GM18508 (cell line): Measurements from ENCODE around the gene MRPS34.

Source experiments
- ATAC-seq: cut with Tn5 transposase; IDR thresholded peaks from one replicate; pipeline ENCODE4 v1.9.1; 2021; ENCODE audit warnings: moderate number of reproducible peaks; ENCODE audit not compliant: insufficient read depth, unreplicated experiment

The MRPS34 gene

GRCh38 chr16:1782408-1783264 is 9.7 kb upstream of the MRPS34 start, which contains the start of the genes NUBP2 and SPSB3:
Gene NUBP2, plus strand, starts transcription at chr16:1782960. Its CDS starts 61 bp downstream, at chr16:1783021.
Gene SPSB3, minus strand, starts transcription at chr16:1782571. Its CDS starts 1,088 bp downstream, at chr16:1781483.
- peak; percentile 78 for ATAC-seq

- no peak for ATAC-seq
Measured at GRCh38 chr16:1781758-1782407, 8.9 kb upstream of the MRPS34 start.

- no peak for ATAC-seq
Measured at GRCh38 chr16:1781254-1781653, 8.3 kb upstream of the MRPS34 start.

GRCh38 chr16:1780677-1781072 is 7.7 kb upstream of the MRPS34 start:
- ATAC-seq: no peak

- ATAC-seq: no peak
Measured at GRCh38 chr16:1779741-1780676, 7.1 kb upstream of the MRPS34 start.

- no peak for ATAC-seq
Measured at GRCh38 chr16:1779234-1779701, 6.3 kb upstream of the MRPS34 start.

GRCh38 chr16:1778200-1779179 is 5.6 kb upstream of the MRPS34 start:
- no peak for ATAC-seq

- no peak for ATAC-seq
Measured at GRCh38 chr16:1777375-1778199, 4.7 kb upstream of the MRPS34 start.

GRCh38 chr16:1776991-1777374 is 4.0 kb upstream of the MRPS34 start:
- ATAC-seq: no peak

GRCh38 chr16:1776672-1776955 is 3.7 kb upstream of the MRPS34 start:
- no peak for ATAC-seq

- ATAC-seq: no peak
Measured at GRCh38 chr16:1775846-1776671, 3.1 kb upstream of the MRPS34 start.

GRCh38 chr16:1775006-1775845 is 2.3 kb upstream of the MRPS34 start:
- ATAC-seq: no peak

GRCh38 chr16:1774448-1774780 is 1.5 kb upstream of the MRPS34 start:
- ATAC-seq: no peak

GRCh38 chr16:1773703-1774447 is 941 bp upstream of the MRPS34 start:
- no peak for ATAC-seq

- ATAC-seq: no peak
Measured at GRCh38 chr16:1772362-1772907, 499 bp downstream of the MRPS34 start, which contains the start of gene EME2. Gene EME2, plus strand, starts transcription at chr16:1772810. Its CDS starts 418 bp downstream, at chr16:1773228.

GRCh38 chr16:1771864-1772361 is 1.0 kb downstream of the MRPS34 start:
- ATAC-seq: no peak
